A549 (cell line): ENCODE measurements around the gene FUOM.

Experiments
- BHLHE40 ChIP-seq: IDR thresholded peaks from 2 replicates; pipeline ENCODE4 v1.6.1; 2012; ENCODE audit warnings: low read depth, low read length, inconsistent platforms
- CHD4 ChIP-seq: fragments of 200-600 bp; sonication (generic); IDR thresholded peaks from 2 replicates; pipeline ENCODE4 v1.6.1; 2016; ENCODE audit warnings: antibody characterized with exemption, mild to moderate bottlenecking, borderline replicate concordance
- CTCF ChIP-seq: fragments of >200 bp; sonication (Bioruptor Twin); formaldehyde crosslinking; IDR thresholded peaks from 3 replicates; pipeline ENCODE4 v1.5.1; 2016
- EP300 ChIP-seq, 2 experiments: fragments of >200 bp; sonication (Bioruptor Twin); formaldehyde crosslinking; IDR thresholded peaks; 2 replicates in 1 of 2; 3 replicates in 1 of 2; pipeline ENCODE4 v1.6.1; 2016 to 2017
- FOSL2 ChIP-seq, 2 experiments: fragments of 450-650 bp in 1 of 2; fragments of >200 bp in 1 of 2; sonication (Bioruptor Twin) in 1 of 2; formaldehyde crosslinking; IDR thresholded peaks; 2 replicates each; pipeline versions ENCODE4 v1.5.0 to v1.6.1; 2016 to 2020; ENCODE audit warnings: mild to moderate bottlenecking in 1 of 2, moderate library complexity in 1 of 2
- JUN ChIP-seq, 2 experiments: fragments of >200 bp; sonication (Bioruptor Twin); formaldehyde crosslinking; IDR thresholded peaks; 2 replicates in 1 of 2; 3 replicates in 1 of 2; pipeline ENCODE4 v1.6.1; 2016 to 2017
- KDM5A ChIP-seq: fragments of 200-600 bp; sonication (generic); IDR thresholded peaks from 2 replicates; pipeline ENCODE4 v1.6.1; 2016; ENCODE audit warnings: antibody characterized with exemption, mild to moderate bottlenecking
- MAFK ChIP-seq: fragments of 450-650 bp; IDR thresholded peaks from 2 replicates; pipeline ENCODE4 v1.6.1; 2014; ENCODE audit not compliant: partially characterized antibody
- NPAS2 ChIP-seq: fragments of 250-450 bp; sonication (Bioruptor Pico); IDR thresholded peaks from 2 replicates; pipeline ENCODE4 v1.8.0; 2022; ENCODE audit warnings: mild to moderate bottlenecking, moderate library complexity, borderline replicate concordance
- REST ChIP-seq: fragments of 200-600 bp; sonication (generic); IDR thresholded peaks from 2 replicates; pipeline ENCODE4 v1.6.1; 2016; ENCODE audit warnings: antibody characterized with exemption, mild to moderate bottlenecking, moderate library complexity
- RNF2 ChIP-seq: fragments of 200-600 bp; sonication (generic); IDR thresholded peaks from 2 replicates; pipeline ENCODE4 v1.6.1; 2016; ENCODE audit warnings: low read depth, mild to moderate bottlenecking, antibody characterized with exemption, moderate library complexity, borderline replicate concordance
- SMC3 ChIP-seq: fragments of >200 bp; sonication (Bioruptor Twin); formaldehyde crosslinking; IDR thresholded peaks from 3 replicates; pipeline ENCODE4 v1.6.1; 2018; ENCODE audit warnings: inconsistent platforms
- ZC3H11A ChIP-seq: fragments of 450-650 bp; IDR thresholded peaks from 2 replicates; pipeline ENCODE4 v1.6.1; 2014; ENCODE audit warnings: antibody characterized with exemption, mild to moderate bottlenecking
- TF ChIP-seq, protein P1 (sequence below): IDR thresholded peaks from 2 replicates; pipeline ENCODE4 v1.6.1; 2012; ENCODE audit warnings: low read depth, borderline replicate concordance

DNA sequence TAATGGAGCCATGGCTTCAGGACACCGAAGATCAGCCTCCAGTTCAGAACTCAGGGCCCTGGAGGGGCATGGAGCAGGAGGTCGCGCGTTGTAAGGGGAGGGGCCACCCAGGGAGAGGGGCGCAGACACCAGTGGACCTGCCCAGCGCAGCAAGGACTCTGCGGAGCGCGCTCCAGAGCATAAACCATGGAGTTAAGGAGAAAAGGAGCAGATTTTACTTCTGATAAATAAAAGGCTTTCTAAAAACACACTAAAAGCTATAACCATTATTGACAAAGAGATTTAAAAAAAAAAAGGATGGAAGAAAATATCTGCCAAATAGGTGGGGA lies 31.6 kb downstream of the FUOM start:
- TF ChIP-seq CTCF (no peak), REST (no peak), BHLHE40 (no peak), NPAS2 (no peak), JUN (IDR thresholded peaks at IDR 0.05) (no peak), CHD4 (no peak), MAFK (no peak), KDM5A (no peak), RNF2 (no peak), SMC3 (no peak), EP300 (IDR thresholded peaks at IDR 0.05) (no peak), ZC3H11A (no peak), FOSL2 (IDR thresholded peaks at IDR 0.05) (no peak), FOSL2 (CRISPR knock-in tag; IDR thresholded peaks at IDR 0.05) (no peak)
- TF ChIP-seq, protein P1, sequence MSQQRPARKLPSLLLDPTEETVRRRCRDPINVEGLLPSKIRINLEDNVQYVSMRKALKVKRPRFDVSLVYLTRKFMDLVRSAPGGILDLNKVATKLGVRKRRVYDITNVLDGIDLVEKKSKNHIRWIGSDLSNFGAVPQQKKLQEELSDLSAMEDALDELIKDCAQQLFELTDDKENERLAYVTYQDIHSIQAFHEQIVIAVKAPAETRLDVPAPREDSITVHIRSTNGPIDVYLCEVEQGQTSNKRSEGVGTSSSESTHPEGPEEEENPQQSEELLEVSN: no peak
